GM12878 (cell line): ENCODE measurements around the gene INHBE. TPM values are rescaled to one million over a fixed set of nuclear protein-coding genes. Genes with fewer than 3 reads are reported as not detected.

Experiments used
- ATF7 ChIP-seq: fragments of 450-650 bp; IDR thresholded peaks from 2 replicates; pipeline ENCODE4 v1.6.1; 2016; ENCODE audit warnings: low read depth, mild to moderate bottlenecking
- BHLHE40 ChIP-seq, 2 experiments: fragments of 450-650 bp in 1 of 2; IDR thresholded peaks; 2 replicates each; pipeline ENCODE4 v1.6.1; 2011 to 2017; ENCODE audit warnings: low read depth in 2 of 2, borderline replicate concordance in 1 of 2, improper control_type of control experiment in 1 of 2, low read length in 1 of 2, mild to moderate bottlenecking in 1 of 2
- CHD4 ChIP-seq: fragments of 200-600 bp; sonication (generic); IDR thresholded peaks from 2 replicates; pipeline ENCODE4 v1.6.1; 2016; ENCODE audit warnings: mild to moderate bottlenecking
- CUX1 ChIP-seq: IDR thresholded peaks from 2 replicates; pipeline ENCODE4 v1.6.1; 2012; ENCODE audit warnings: improper control_type of control experiment, low read depth, low read length; ENCODE audit not compliant: insufficient replicate concordance
- EGR1 ChIP-seq, 2 experiments: IDR thresholded peaks; 1 replicate in 1 of 2; 2 replicates in 1 of 2; pipeline ENCODE4 v1.6.1; 2011 to 2012; ENCODE audit warnings: low read depth in 2 of 2, low read length in 2 of 2, borderline replicate concordance in 1 of 2, mild to moderate bottlenecking in 1 of 2, moderate library complexity in 1 of 2
- EZH2 ChIP-seq: IDR thresholded peaks from 2 replicates; pipeline ENCODE4 v1.6.1; 2012; ENCODE audit warnings: low read depth, mild to moderate bottlenecking, control low read depth, inconsistent platforms, low read length, borderline replicate concordance; ENCODE audit not compliant: control insufficient read depth
- KLF5 ChIP-seq: fragments of 450-650 bp; IDR thresholded peaks from 2 replicates; pipeline ENCODE4 v1.6.1; 2014; ENCODE audit warnings: mild to moderate bottlenecking; ENCODE audit not compliant: partially characterized antibody
- NFYA ChIP-seq: IDR thresholded peaks from 2 replicates; pipeline ENCODE4 v1.6.1; 2011; ENCODE audit warnings: low read depth, mild to moderate bottlenecking, low read length, improper control_type of control experiment, borderline replicate concordance
- NR2C1 ChIP-seq: fragments of 450-650 bp; IDR thresholded peaks from 2 replicates; pipeline ENCODE4 v1.6.1; 2017; ENCODE audit warnings: antibody characterized with exemption, mild to moderate bottlenecking, moderate library complexity
- PML ChIP-seq: IDR thresholded peaks from 2 replicates; pipeline ENCODE4 v1.6.1; 2012; ENCODE audit warnings: low read length, inconsistent platforms
- POLR2AphosphoS2 ChIP-seq: IDR thresholded peaks from 2 replicates; pipeline ENCODE4 v1.6.1; 2011; ENCODE audit warnings: low read depth, mild to moderate bottlenecking, low read length, improper control_type of control experiment, moderate library complexity
- RELB ChIP-seq: fragments of 450-650 bp; IDR thresholded peaks from 2 replicates; pipeline ENCODE4 v1.6.1; 2017; ENCODE audit warnings: low read depth, mild to moderate bottlenecking, moderate library complexity
- SIX5 ChIP-seq: IDR thresholded peaks from 2 replicates; pipeline ENCODE4 v1.6.1; 2011; ENCODE audit warnings: mild to moderate bottlenecking, low read depth, low read length, moderate library complexity; ENCODE audit not compliant: severe bottlenecking
- SREBF2 ChIP-seq: IDR thresholded peaks from 2 replicates; pipeline ENCODE4 v1.6.1; 2012; ENCODE audit warnings: mild to moderate bottlenecking, low read length
- STAT3 ChIP-seq: IDR thresholded peaks from 2 replicates; pipeline ENCODE4 v1.6.1; 2011; ENCODE audit warnings: low read depth, low read length, improper control_type of control experiment
- ZBED1 ChIP-seq: IDR thresholded peaks from 2 replicates; pipeline ENCODE4 v1.6.1; 2016; ENCODE audit warnings: borderline replicate concordance
- ZBTB40 ChIP-seq: fragments of 450-650 bp; IDR thresholded peaks from 2 replicates; pipeline ENCODE4 v1.6.1; 2016; ENCODE audit warnings: mild to moderate bottlenecking, moderate library complexity, borderline replicate concordance
- ZNF207 ChIP-seq: fragments of 450-650 bp; IDR thresholded peaks from 2 replicates; pipeline ENCODE4 v1.6.1; 2014; ENCODE audit warnings: antibody characterized with exemption, mild to moderate bottlenecking, borderline replicate concordance
- polyA plus RNA-seq, 11 experiments: library from polyadenylated mRNA; depleted of rRNA in 4 of 11; unstranded in 6 of 11; stranded (reverse) in 5 of 11; fragments of >200 nt; fragmentation: Nextera tagmentation in 4 of 11; fragmentation: Illumina TruSeq in 1 of 11; extraction: Ambion mirVana in 4 of 11; extraction: Trizol in 1 of 11; gene quantifications; 1 replicate in 1 of 11; 2 replicates in 10 of 11; pipeline versions ENCODE4 v1.2.1 to v1.2.3, GENCODE V29; 2011 to 2016; ENCODE audit warnings: inconsistent platforms in 2 of 11, missing spikeins in 2 of 11, low read depth in 1 of 11
- total RNA-seq, 4 experiments: library from RNA; depleted of rRNA in 3 of 4; stranded (reverse); fragments of >200 nt in 3 of 4; fragmentation: Illumina TruSeq in 1 of 4; extraction: Trizol in 1 of 4; gene quantifications; 2 replicates each; pipeline versions ENCODE4 v1.2.1 to v1.2.3, GENCODE V29; 2013 to 2021

Gene INHBE
- total and polyA plus RNA-seq, 10 of the 15 experiments (the other 5 are each of a cell fraction or from before 2014, with no cell fraction given) = 0.09 to 2.5 (median 0.37) TPM

- no peak for TF ChIP-seq SREBF2
- TF ChIP-seq PML = peak; percentile 78; the same call in 1 of the 2 replicates
- TF ChIP-seq CHD4 = no peak
- TF ChIP-seq NFYA = no peak
- TF ChIP-seq ZNF207 = peak; percentile 55; the same call in 1 of the 2 replicates
- TF ChIP-seq ZBTB40 = peak; percentile 95
- no peak for TF ChIP-seq CUX1
- peak; percentile 93 for TF ChIP-seq NR2C1
- TF ChIP-seq ZBED1 = 0 out of 2 replicates have a peak, but pooled peaks have one; percentile 35
- peak in 1 of 2 experiments; percentile 9; a peak in 1 of 3 replicates for TF ChIP-seq EGR1 (IDR thresholded peaks at IDR 0.05; ENCODE audit: borderline replicate concordance in 1 of 2, low read depth in 2 of 2, low read length in 2 of 2)
- TF ChIP-seq KLF5 = peak; percentile 32
- peak; percentile 82 for TF ChIP-seq ATF7
- peak in 1 of 2 experiments; percentile 84; a peak in 2 of 4 replicates for TF ChIP-seq BHLHE40 (IDR thresholded peaks at IDR 0.05; ENCODE audit: borderline replicate concordance in 1 of 2, low read depth in 2 of 2, low read length in 1 of 2)
- TF ChIP-seq RELB = peak; percentile 54; the same call in 1 of the 2 replicates
- TF ChIP-seq STAT3 = no peak
- TF ChIP-seq SIX5 = peak; percentile 89
- peak; percentile 73; the same call in 1 of the 2 replicates for TF ChIP-seq POLR2AphosphoS2
- no peak for TF ChIP-seq EZH2
Observed at GRCh38 chr12:57487597-57488401, 32.7 kb downstream of the INHBE start, which contains the start of gene MARS1 (continued).
